ENCODE results near the gene ATAD3C. TPM values are rescaled to one million over a fixed set of nuclear protein-coding genes. Genes with fewer than 3 reads are reported as not detected.
A peak's percentile ranks its signal among the peaks of the same experiment; 100 is the strongest.

The ATAD3C gene
- total and polyA plus RNA-seq, 11 donors = 0.12 to 3.4 (median 0.53) TPM; not detected in 2

- TF ChIP-seq CTCF (IDR thresholded peaks at IDR 0.05) (no peak), POLR2A (IDR thresholded peaks at IDR 0.05) (no peak)
- Histone ChIP-seq H3K27me3 (peaks cover 0 to 21% (median 0%) of the 10 kb centered on the region in 9 donors), H3K4me1 (peaks cover 0 to 38% (median 21%) of the 10 kb centered on the region in 12 donors), H3K36me3 (no peaks in the 10 kb centered on the region), H3K27ac (peak overlapping the region in 1 of 12 donors; percentile 26), H3K4me3 (no peak overlapping the region), H3K9me3 (no peaks in the 10 kb centered on the region)
- WGBS, 4 donors = 49 to 67% (median 55%) methylated on average over 13 to 33 of the region's 33 CpGs
- ATAC-seq (no peak), DNase-seq (peak in 2 of 5 donors; percentile 23 to 47)
- intact Hi-C loops (cut with DNase I) = no loop called here
Measured at GRCh38 chr1:1425753-1426495, 23.6 kb upstream of the ATAD3C start.

GRCh38 chr1:1426496-1427105 is 22.9 kb upstream of the ATAD3C start:
- H3K4me3 ChIP-seq = no peak overlapping the region
- no peaks in the 10 kb centered on the region for H3K36me3 ChIP-seq
- 44 to 68% (median 62%) methylated on average over 7 to 19 of the region's 19 CpGs for WGBS, 4 donors
- peak in 2 of 5 donors; percentile 15 to 64 for DNase-seq
- no peak for ATAC-seq
- H3K27ac ChIP-seq = peak overlapping the region in 1 of 12 donors; percentile 26
- peaks cover 0 to 38% (median 27%) of the 10 kb centered on the region in 12 donors for H3K4me1 ChIP-seq
- intact Hi-C loops (cut with DNase I) = no loop called here
- peaks cover 0 to 14% (median 0%) of the 10 kb centered on the region in 9 donors for H3K27me3 ChIP-seq
- TF ChIP-seq CTCF (IDR thresholded peaks at IDR 0.05) (no peak), POLR2A (IDR thresholded peaks at IDR 0.05) (no peak)
- H3K9me3 ChIP-seq = no peaks in the 10 kb centered on the region

- no peak for ATAC-seq
- Histone ChIP-seq H3K9me3 (no peaks in the 10 kb centered on the region), H3K27ac (peak overlapping the region in 5 of 12 donors; percentile 26 to 96 (median 43)), H3K4me1 (peaks cover 2 to 43% (median 34%) of the 10 kb centered on the region in 12 donors), H3K36me3 (no peaks in the 10 kb centered on the region), H3K27me3 (peaks cover 0 to 14% (median 0%) of the 10 kb centered on the region in 9 donors), H3K4me3 (peak overlapping the region; percentile 10 to 63 (median 50))
- WGBS, 4 donors = 10 to 60% (median 25%) methylated on average over 19 to 66 of the region's 66 CpGs
- TF ChIP-seq CTCF (IDR thresholded peaks at IDR 0.05) = no peak
- peak in 3 of 5 donors; percentile 30 to 67 (median 50) for DNase-seq
- intact Hi-C loops (cut with DNase I) = no loop called here
Measured at GRCh38 chr1:1427106-1427819, 22.2 kb upstream of the ATAD3C start.

GRCh38 chr1:1427820-1428148 is 21.7 kb upstream of the ATAD3C start:
- ATAC-seq = no peak
- no peak for TF ChIP-seq CTCF (IDR thresholded peaks at IDR 0.05)
- Histone ChIP-seq H3K9me3 (no peaks in the 10 kb centered on the region), H3K27ac (peak overlapping the region in 5 of 12 donors; percentile 26 to 96 (median 43)), H3K4me3 (peak overlapping the region; percentile 10 to 63 (median 50)), H3K36me3 (no peaks in the 10 kb centered on the region), H3K4me1 (peaks cover 7 to 49% (median 39%) of the 10 kb centered on the region in 12 donors), H3K27me3 (peaks cover 0 to 14% (median 0%) of the 10 kb centered on the region in 9 donors)
- intact Hi-C loops (cut with DNase I) = no loop called here
- 0 to 1% (median 0%) methylated on average over 6 to 21 of the region's 22 CpGs; no CpG with 5 or more reads in 1 of the 4 donors for WGBS, 4 donors
- no peak for DNase-seq

Measured in heart left ventricle (tissue), 16 donors.